OCI-LY3 (cell line): ENCODE measurements around the gene RIPK4.

Experiments used
- H2AFZ ChIP-seq: fragments of 200-600, 300-600 bp; shearing (Covaris generic); 2 replicates; pipeline ENCODE4 v1.6.0; 2014; ENCODE audit warnings: antibody characterized with exemption, low read depth, low read length
- H3K27ac ChIP-seq: fragments of 200-600, 300-600 bp; sonication (generic); 2 replicates; pipeline ENCODE4 v1.5.1; 2014; ENCODE audit warnings: mild to moderate bottlenecking, low read length, moderate library complexity, mixed read lengths
- H3K27me3 ChIP-seq: fragments of 200-600, 300-600 bp; sonication (generic); 2 replicates; pipeline ENCODE4 v1.6.1; 2014; ENCODE audit warnings: low read depth, low read length, mixed read lengths
- H3K36me3 ChIP-seq: fragments of 200-600, 300-600 bp; sonication (generic); replicated peaks from 2 replicates; pipeline ENCODE3; 2014; ENCODE audit warnings: low read depth, low read length, mixed read lengths
- H3K4me1 ChIP-seq: fragments of 300-600, 200-600 bp; sonication (generic); 2 replicates; pipeline ENCODE4 v1.6.1; 2014; ENCODE audit warnings: low read length, mixed read lengths
- H3K4me2 ChIP-seq: fragments of 200-600, 300-600 bp; sonication (generic); 2 replicates; pipeline ENCODE4 v1.6.1; 2014; ENCODE audit warnings: low read length, mixed read lengths
- H3K4me3 ChIP-seq: fragments of 300-600, 200-600 bp; sonication (generic); 2 replicates; pipeline ENCODE4 v1.5.1; 2014; ENCODE audit warnings: antibody characterized with exemption, mild to moderate bottlenecking, low read length, moderate library complexity
- H3K79me2 ChIP-seq: fragments of 300-600, 200-600 bp; shearing (Covaris generic); 2 replicates; pipeline ENCODE4 v1.6.1; 2014; ENCODE audit warnings: mild to moderate bottlenecking, low read length, mixed read lengths
- H3K9ac ChIP-seq: fragments of 300-600, 200-600 bp; shearing (Covaris generic); 2 replicates; pipeline ENCODE4 v1.6.0; 2014; ENCODE audit warnings: mild to moderate bottlenecking, low read length, moderate library complexity
- H3K9me3 ChIP-seq: fragments of 200-600, 300-600 bp; shearing (Covaris generic); 2 replicates; pipeline ENCODE4 v1.6.1; 2014; ENCODE audit warnings: low read length, mixed read lengths; ENCODE audit not compliant: insufficient read depth
- H4K20me1 ChIP-seq: fragments of 200-600, 300-600 bp; sonication (generic); 2 replicates; pipeline ENCODE4 v1.6.1; 2016; ENCODE audit warnings: low read length, mixed read lengths; ENCODE audit not compliant: insufficient read depth
- CTCF ChIP-seq: fragments of 200-600, 300-600 bp; sonication (generic); IDR thresholded peaks from 2 replicates; pipeline ENCODE4 v1.5.1; 2014; ENCODE audit warnings: antibody characterized with exemption, low read length, low read depth
- EZH2phosphoT487 ChIP-seq: fragments of 200-600 bp; shearing (Covaris generic); IDR thresholded peaks from 2 replicates; pipeline ENCODE4 v1.6.1; 2018; ENCODE audit warnings: antibody characterized with exemption, mixed run types, low read depth

Gene RIPK4

GRCh38 chr21:41746744-41747006 is 20.2 kb downstream of the RIPK4 start:
- H3K4me1 ChIP-seq = no peaks in the 10 kb centered on the region
- no peaks in the 10 kb centered on the region for H3K36me3 ChIP-seq
- no peak overlapping the region for H2AFZ ChIP-seq
- H3K27me3 ChIP-seq = peaks cover 6% of the 10 kb centered on the region; the same call in 1 of the 2 replicates
- H3K79me2 ChIP-seq = no peaks in the 10 kb centered on the region
- H3K4me2 ChIP-seq = no peak overlapping the region
- H3K4me3 ChIP-seq = no peak overlapping the region
- H3K27ac ChIP-seq = no peak overlapping the region
- no peaks in the 10 kb centered on the region for H3K9me3 ChIP-seq
- no peaks in the 10 kb centered on the region for H4K20me1 ChIP-seq
- TF ChIP-seq EZH2phosphoT487 (no peak), CTCF (no peak)
- no peak overlapping the region for H3K9ac ChIP-seq

DNA sequence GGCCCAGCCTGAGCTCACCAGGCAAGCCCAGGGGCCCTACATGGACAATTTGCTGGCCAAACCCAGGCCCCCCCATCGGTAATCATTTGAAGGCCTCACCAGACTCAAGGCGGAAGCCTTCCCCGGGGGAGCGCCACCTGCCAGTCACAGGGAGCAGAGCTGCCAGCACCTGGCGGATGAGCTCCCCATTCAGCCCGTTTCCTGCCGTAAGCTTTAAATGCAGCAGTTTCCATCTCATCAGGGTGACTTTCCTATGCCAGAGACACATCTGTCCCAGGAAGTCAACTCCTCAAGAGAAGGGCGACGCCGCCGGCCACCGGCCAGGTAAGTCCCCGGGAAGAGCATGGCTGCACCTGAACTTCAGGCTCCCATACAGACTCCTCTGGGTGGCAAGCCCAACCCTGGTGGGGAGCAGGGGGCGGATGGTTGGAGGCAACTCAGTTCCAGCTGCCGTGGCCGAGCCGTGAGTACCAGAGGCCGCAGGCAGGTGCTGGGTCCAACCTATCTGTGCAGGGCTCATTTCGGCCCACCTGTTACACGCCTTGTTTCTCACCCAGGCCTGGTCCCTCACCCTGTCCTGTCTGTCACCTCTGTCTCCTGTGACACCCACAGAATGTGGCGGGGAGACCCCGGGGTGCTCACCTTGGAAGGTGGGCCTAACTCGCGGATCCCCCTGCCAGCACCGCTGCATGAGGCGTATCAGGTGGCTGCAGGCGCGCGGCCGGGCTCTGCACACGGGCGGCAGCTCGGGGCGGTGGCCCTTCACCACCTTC is 20.7 kb downstream of the RIPK4 start:
- Histone ChIP-seq H2AFZ (no peak overlapping the region), H3K4me3 (no peak overlapping the region), H3K4me1 (no peaks in the 10 kb centered on the region), H3K4me2 (no peak overlapping the region), H3K79me2 (no peaks in the 10 kb centered on the region), H4K20me1 (no peaks in the 10 kb centered on the region), H3K36me3 (no peaks in the 10 kb centered on the region), H3K27ac (no peak overlapping the region), H3K9ac (no peak overlapping the region), H3K27me3 (peaks cover 6% of the 10 kb centered on the region; the same call in 1 of the 2 replicates), H3K9me3 (no peaks in the 10 kb centered on the region)
- TF ChIP-seq EZH2phosphoT487 = no peak
- no peak for TF ChIP-seq CTCF

DNA sequence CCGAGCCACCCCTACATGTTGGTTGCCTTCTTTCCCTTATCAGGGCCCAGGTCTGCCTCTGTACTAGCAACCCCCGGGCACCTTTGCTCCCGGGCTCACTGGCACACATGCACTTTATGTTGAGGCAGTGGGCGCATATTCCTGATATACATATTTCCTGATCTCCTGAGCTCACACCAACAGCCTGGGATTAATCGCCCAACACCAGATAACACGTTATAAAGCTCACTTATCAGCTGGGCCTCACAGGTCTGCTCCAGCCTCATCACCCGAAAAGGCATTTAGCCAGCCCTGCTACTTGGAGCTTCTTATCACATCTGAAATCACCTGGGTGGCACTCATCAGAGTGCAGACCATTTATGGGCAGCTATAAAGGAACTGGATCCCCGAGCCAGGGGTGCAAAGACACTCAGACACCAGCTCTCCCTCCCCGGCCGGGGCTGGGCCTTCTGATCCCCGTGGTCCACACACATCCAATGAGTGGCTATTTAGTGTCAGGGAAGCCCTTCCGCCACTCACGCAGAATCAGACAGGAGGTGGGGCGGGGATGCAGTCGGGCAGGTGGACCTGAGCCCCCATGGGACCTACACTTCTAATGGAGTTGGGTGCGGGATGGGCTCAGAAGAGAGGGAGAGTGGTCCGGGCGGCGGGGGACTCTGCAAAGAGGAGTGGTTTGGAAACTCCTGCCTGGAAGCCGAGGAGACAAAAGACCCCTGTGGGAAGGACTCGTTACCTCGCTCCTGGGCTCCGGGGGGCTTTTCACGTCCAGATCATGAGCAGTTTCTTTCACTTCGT is 21.6 kb downstream of the RIPK4 start:
- no peak overlapping the region for H3K9ac ChIP-seq
- no peak overlapping the region for H3K4me2 ChIP-seq
- H3K36me3 ChIP-seq = no peaks in the 10 kb centered on the region
- no peaks in the 10 kb centered on the region for H3K9me3 ChIP-seq
- no peaks in the 10 kb centered on the region for H4K20me1 ChIP-seq
- H3K4me1 ChIP-seq = no peaks in the 10 kb centered on the region
- H3K79me2 ChIP-seq = no peaks in the 10 kb centered on the region
- H3K4me3 ChIP-seq = no peak overlapping the region
- peaks cover 6% of the 10 kb centered on the region; the same call in 1 of the 2 replicates for H3K27me3 ChIP-seq
- no peak overlapping the region for H3K27ac ChIP-seq
- TF ChIP-seq CTCF (no peak), EZH2phosphoT487 (no peak)
- no peak overlapping the region for H2AFZ ChIP-seq
